ENCODE measurements around the gene PRKACA.

GRCh38 chr19:14070268-14071050 lies 47.1 kb downstream of the PRKACA start:
- TF ChIP-seq CTCF (IDR thresholded peaks at IDR 0.05) (no peak), POLR2A (IDR thresholded peaks at IDR 0.05) (no peak)
